ENCODE results near the gene MEGF11. TPM values are rescaled to one million over a fixed set of nuclear protein-coding genes. Genes with fewer than 3 reads are reported as not detected.

MEGF11 gene
- total RNA-seq, 1 experiment from 2014 or later, result 1.2 TPM

DNA sequence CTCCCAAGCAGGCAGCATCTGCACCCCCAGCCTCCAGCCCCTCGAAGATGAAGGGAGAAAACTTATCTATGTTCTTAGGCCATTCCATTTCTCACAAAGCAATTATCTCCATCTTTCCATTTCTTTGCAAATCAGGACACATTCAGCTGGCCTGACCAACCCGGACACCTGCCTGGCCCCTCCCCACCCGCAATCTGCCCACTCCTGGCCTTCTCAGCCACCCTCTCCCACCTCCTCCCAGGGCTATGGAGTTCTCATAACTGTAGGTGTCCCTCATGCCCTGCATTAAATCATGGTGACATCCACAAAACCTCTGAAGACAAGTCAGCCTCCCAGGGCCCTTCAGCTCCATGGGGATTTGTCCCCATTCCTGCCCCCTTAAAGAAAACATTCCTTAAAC, 119.3 kb downstream of the MEGF11 start:
- no peak for DNase-seq
- Histone ChIP-seq H4K8ac (replicated peaks; ENCODE audit: insufficient read length, low read depth, low read length) (no peak overlapping the region), H3K79me1 (ENCODE audit: insufficient read depth, low read depth, low read length, poor library complexity, severe bottlenecking) (no peaks in the 10 kb centered on the region), H2BK120ac (ENCODE audit: low read depth, low read length, poor library complexity, severe bottlenecking) (no peak overlapping the region), H3K56ac (ENCODE audit: insufficient read length, low read depth, low read length) (no peak overlapping the region), H3K4me1 (ENCODE audit: insufficient read depth, low read length) (0 out of 2 replicates have a peak, but pooled peaks cover 2% of the 10 kb centered on the region), H2BK12ac (ENCODE audit: insufficient read length, low read depth, low read length) (no peak overlapping the region), H3K4ac (ENCODE audit: low read depth, low read length) (no peak overlapping the region), H4K20me1 (ENCODE audit: control insufficient read depth, insufficient read depth, insufficient read length) (no peaks in the 10 kb centered on the region), H3K9ac (ENCODE audit: extremely low read depth, insufficient read length, low read length) (no peak overlapping the region), H3K23me2 (ENCODE audit: insufficient read length, low read depth, low read length, poor library complexity, severe bottlenecking) (no peaks in the 10 kb centered on the region), H3K18ac (ENCODE audit: insufficient read length, low read depth, low read length) (no peak overlapping the region), H2BK5ac (ENCODE audit: insufficient read length, low read length) (no peak overlapping the region), H3T11ph (ENCODE audit: low read length) (no peak overlapping the region), H3K27me3 (ENCODE audit: insufficient read depth, low read length) (no peaks in the 10 kb centered on the region), H4K5ac (ENCODE audit: insufficient read length, low read depth, low read length) (no peak overlapping the region), H4K91ac (ENCODE audit: insufficient read length, low read depth, low read length) (no peak overlapping the region), H3K4me2 (ENCODE audit: insufficient read depth, insufficient read length, low read length) (no peak overlapping the region), H2AFZ (ENCODE audit: low read length) (no peak overlapping the region), H3K27ac (ENCODE audit: insufficient read length, low read depth, low read length) (no peak overlapping the region), H3K23ac (ENCODE audit: insufficient read length, low read depth, low read length) (no peak overlapping the region), H2AK5ac (ENCODE audit: insufficient read length, low read length) (no peak overlapping the region), H2BK20ac (ENCODE audit: low read depth, low read length, poor library complexity, severe bottlenecking) (no peak overlapping the region), H2BK15ac (ENCODE audit: low read depth, low read length) (no peak overlapping the region), H3K14ac (ENCODE audit: insufficient read depth, low read length) (no peak overlapping the region), H3K79me2 (ENCODE audit: insufficient read depth, low read length) (no peaks in the 10 kb centered on the region), H3K9me3 (ENCODE audit: control insufficient read depth, low read depth, low read length) (no peaks in the 10 kb centered on the region)
- H3K27me3 Mint-ChIP-seq (ENCODE audit: low read depth), result peaks cover 8% of the 10 kb centered on the region; the same call in 1 of the 2 replicates
- WGBS (ENCODE audit: extremely low coverage, insufficient read length, low lambda C conversion rate), result no CpG with 5 or more reads among the region's 3 CpGs
- no peak overlapping the region for H3K27ac Mint-ChIP-seq
- H3K36me3 Mint-ChIP-seq (ENCODE audit: insufficient read depth in 1 of 3, low read depth in 3 of 3), result no peaks in the 10 kb centered on the region
- TF ChIP-seq, protein P1, sequence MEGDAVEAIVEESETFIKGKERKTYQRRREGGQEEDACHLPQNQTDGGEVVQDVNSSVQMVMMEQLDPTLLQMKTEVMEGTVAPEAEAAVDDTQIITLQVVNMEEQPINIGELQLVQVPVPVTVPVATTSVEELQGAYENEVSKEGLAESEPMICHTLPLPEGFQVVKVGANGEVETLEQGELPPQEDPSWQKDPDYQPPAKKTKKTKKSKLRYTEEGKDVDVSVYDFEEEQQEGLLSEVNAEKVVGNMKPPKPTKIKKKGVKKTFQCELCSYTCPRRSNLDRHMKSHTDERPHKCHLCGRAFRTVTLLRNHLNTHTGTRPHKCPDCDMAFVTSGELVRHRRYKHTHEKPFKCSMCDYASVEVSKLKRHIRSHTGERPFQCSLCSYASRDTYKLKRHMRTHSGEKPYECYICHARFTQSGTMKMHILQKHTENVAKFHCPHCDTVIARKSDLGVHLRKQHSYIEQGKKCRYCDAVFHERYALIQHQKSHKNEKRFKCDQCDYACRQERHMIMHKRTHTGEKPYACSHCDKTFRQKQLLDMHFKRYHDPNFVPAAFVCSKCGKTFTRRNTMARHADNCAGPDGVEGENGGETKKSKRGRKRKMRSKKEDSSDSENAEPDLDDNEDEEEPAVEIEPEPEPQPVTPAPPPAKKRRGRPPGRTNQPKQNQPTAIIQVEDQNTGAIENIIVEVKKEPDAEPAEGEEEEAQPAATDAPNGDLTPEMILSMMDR (conservative IDR thresholded peaks at IDR 0.05), result no peak
- peaks cover 23 to 43% of the 10 kb centered on the region in 2 experiments for H3K4me1 Mint-ChIP-seq
- H3K4me3 Mint-ChIP-seq, result no peak overlapping the region
- no peaks in the 10 kb centered on the region for H3K9me3 Mint-ChIP-seq
